SU-DHL-6 (cell line): ENCODE data around the gene TOM1.
A peak's percentile ranks its signal among the peaks of the same experiment; 100 is the strongest.

Experiments
- H2AFZ ChIP-seq: fragments of 200-600 bp; sonication (generic); 2 replicates; pipeline ENCODE4 v1.6.1; 2014; ENCODE audit warnings: low read depth, mild to moderate bottlenecking, moderate library complexity, mixed read lengths, antibody characterized with exemption, low read length; ENCODE audit not compliant: severe bottlenecking
- H3F3A ChIP-seq: fragments of 200-600 bp; shearing (Covaris generic); 2 replicates; pipeline ENCODE4 v1.6.0; 2016; ENCODE audit warnings: antibody characterized with exemption, mild to moderate bottlenecking; ENCODE audit not compliant: insufficient read depth
- H3K27ac ChIP-seq: fragments of 200-600 bp; sonication (generic); 2 replicates; pipeline ENCODE4 v1.5.1; 2016; ENCODE audit warnings: low read depth, mild to moderate bottlenecking, low read length, moderate library complexity, mixed read lengths
- H3K27me3 ChIP-seq: fragments of 200-600 bp; sonication (generic), shearing (Covaris generic); 2 replicates; pipeline ENCODE4 v1.6.0; 2014; ENCODE audit warnings: mild to moderate bottlenecking, low read length
- H3K36me3 ChIP-seq: fragments of 200-600 bp; sonication (generic); 2 replicates; pipeline ENCODE4 v1.6.1; 2014; ENCODE audit warnings: mild to moderate bottlenecking, low read length, mixed read lengths
- H3K4me2 ChIP-seq: fragments of 300-600, 200-600 bp; shearing (Covaris generic), sonication (generic); 2 replicates; pipeline ENCODE4 v1.6.0; 2014; ENCODE audit warnings: low read length, low read depth, mild to moderate bottlenecking; ENCODE audit not compliant: poor library complexity, severe bottlenecking
- H3K4me3 ChIP-seq: fragments of 200-600 bp; sonication (generic); 2 replicates; pipeline ENCODE4 v1.5.1; 2014; ENCODE audit warnings: antibody characterized with exemption, low read length, mild to moderate bottlenecking, mixed read lengths; ENCODE audit not compliant: insufficient read depth, poor library complexity, severe bottlenecking
- H3K79me2 ChIP-seq: fragments of 200-600 bp; sonication (generic); 2 replicates; pipeline ENCODE4 v1.6.1; 2014; ENCODE audit warnings: mild to moderate bottlenecking, low read length, moderate library complexity; ENCODE audit not compliant: insufficient read depth
- H3K9ac ChIP-seq: fragments of 200-600 bp; sonication (generic); 2 replicates; pipeline ENCODE4 v1.7.0; 2014; ENCODE audit warnings: mild to moderate bottlenecking, low read length
- H3K9me2 ChIP-seq: fragments of 200-600 bp; sonication (generic); replicated peaks from 2 replicates; pipeline ENCODE4 v1.6.1; 2014; ENCODE audit warnings: low read length; ENCODE audit not compliant: insufficient read depth
- H3K9me3 ChIP-seq: fragments of 200-600 bp; sonication (generic); 2 replicates; pipeline ENCODE4 v1.6.1; 2014; ENCODE audit warnings: low read length, mixed read lengths; ENCODE audit not compliant: insufficient read depth
- H4K20me1 ChIP-seq: fragments of 200-600 bp; sonication (generic); 2 replicates; pipeline ENCODE4 v1.6.1; 2014; ENCODE audit warnings: low read depth, mild to moderate bottlenecking, antibody characterized with exemption, low read length, moderate library complexity, mixed read lengths
- EZH2phosphoT487 ChIP-seq: fragments of 200-600 bp; sonication (generic), shearing (Covaris generic); conservative IDR thresholded peaks from 2 replicates; pipeline ENCODE4 v1.6.1; 2018; ENCODE audit warnings: mild to moderate bottlenecking, antibody characterized with exemption, low read length, moderate library complexity, mixed read lengths
- TF ChIP-seq, protein P1 (sequence below): fragments of 200-600 bp; sonication (generic); IDR thresholded peaks from one replicate; pipeline ENCODE4 v1.5.1; 2017; ENCODE audit warnings: antibody characterized with exemption, mild to moderate bottlenecking, low read length, moderate library complexity; ENCODE audit not compliant: insufficient read depth, poor library complexity, severe bottlenecking

The TOM1 gene

GRCh38 chr22:35348703-35349102 lies 49.0 kb downstream of the TOM1 start:
- Histone ChIP-seq H3K4me2 (no peak overlapping the region), H3K27me3 (no peaks in the 10 kb centered on the region), H3K9me3 (no peaks in the 10 kb centered on the region)

DNA sequence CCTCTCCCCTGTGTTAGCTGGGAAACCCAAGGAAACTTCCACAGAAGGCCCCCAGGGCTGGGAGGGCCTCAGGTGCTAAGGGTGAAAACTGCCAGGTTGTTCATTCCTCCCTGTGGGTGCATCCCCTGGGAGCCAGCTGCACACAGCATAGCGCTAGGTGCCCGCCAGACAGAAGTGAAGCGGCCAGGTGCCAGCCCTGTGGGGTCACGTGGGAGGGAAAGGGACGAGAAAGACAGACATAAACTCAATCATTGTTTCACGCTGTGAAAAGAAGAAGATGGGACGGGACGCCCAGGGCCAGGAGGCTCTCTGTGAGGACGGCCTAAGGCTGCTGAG lies 49.6 kb downstream of the TOM1 start:
- Histone ChIP-seq H3K27me3 (no peaks in the 10 kb centered on the region), H3K36me3 (no peaks in the 10 kb centered on the region), H3F3A (peaks cover 5% of the 10 kb centered on the region), H3K9ac (no peak overlapping the region), H3K9me2 (no peaks in the 10 kb centered on the region), H3K9me3 (no peaks in the 10 kb centered on the region), H3K4me2 (no peak overlapping the region), H2AFZ (no peak overlapping the region), H4K20me1 (no peaks in the 10 kb centered on the region), H3K27ac (no peak overlapping the region), H3K4me3 (no peak overlapping the region), H3K79me2 (no peaks in the 10 kb centered on the region)
- TF ChIP-seq, protein P1, sequence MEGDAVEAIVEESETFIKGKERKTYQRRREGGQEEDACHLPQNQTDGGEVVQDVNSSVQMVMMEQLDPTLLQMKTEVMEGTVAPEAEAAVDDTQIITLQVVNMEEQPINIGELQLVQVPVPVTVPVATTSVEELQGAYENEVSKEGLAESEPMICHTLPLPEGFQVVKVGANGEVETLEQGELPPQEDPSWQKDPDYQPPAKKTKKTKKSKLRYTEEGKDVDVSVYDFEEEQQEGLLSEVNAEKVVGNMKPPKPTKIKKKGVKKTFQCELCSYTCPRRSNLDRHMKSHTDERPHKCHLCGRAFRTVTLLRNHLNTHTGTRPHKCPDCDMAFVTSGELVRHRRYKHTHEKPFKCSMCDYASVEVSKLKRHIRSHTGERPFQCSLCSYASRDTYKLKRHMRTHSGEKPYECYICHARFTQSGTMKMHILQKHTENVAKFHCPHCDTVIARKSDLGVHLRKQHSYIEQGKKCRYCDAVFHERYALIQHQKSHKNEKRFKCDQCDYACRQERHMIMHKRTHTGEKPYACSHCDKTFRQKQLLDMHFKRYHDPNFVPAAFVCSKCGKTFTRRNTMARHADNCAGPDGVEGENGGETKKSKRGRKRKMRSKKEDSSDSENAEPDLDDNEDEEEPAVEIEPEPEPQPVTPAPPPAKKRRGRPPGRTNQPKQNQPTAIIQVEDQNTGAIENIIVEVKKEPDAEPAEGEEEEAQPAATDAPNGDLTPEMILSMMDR: no peak
- TF ChIP-seq EZH2phosphoT487: no peak

More at GRCh38 chr22:35348703-35349102, 49.0 kb downstream of the TOM1 start:
- Histone ChIP-seq H3K36me3 (no peaks in the 10 kb centered on the region), H3K27ac (no peak overlapping the region), H2AFZ (no peak overlapping the region), H3K79me2 (no peaks in the 10 kb centered on the region), H3F3A (peaks cover 5% of the 10 kb centered on the region), H3K9ac (no peak overlapping the region), H3K9me2 (no peaks in the 10 kb centered on the region), H3K4me3 (no peak overlapping the region), H4K20me1 (no peaks in the 10 kb centered on the region)
- TF ChIP-seq, protein P1: no peak
- no peak for TF ChIP-seq EZH2phosphoT487

GRCh38 chr22:35349704-35350538 lies 50.2 kb downstream of the TOM1 start:
- Histone ChIP-seq H3K27ac (no peak overlapping the region), H3K9ac (peak overlapping the region; percentile 65), H3F3A (peaks cover 5% of the 10 kb centered on the region), H3K36me3 (no peaks in the 10 kb centered on the region), H3K4me3 (no peak overlapping the region), H3K79me2 (no peaks in the 10 kb centered on the region), H3K4me2 (peak overlapping the region; percentile 84), H3K9me2 (no peaks in the 10 kb centered on the region), H3K9me3 (no peaks in the 10 kb centered on the region), H2AFZ (peak overlapping the region; percentile 57), H3K27me3 (no peaks in the 10 kb centered on the region), H4K20me1 (no peaks in the 10 kb centered on the region)
- TF ChIP-seq, protein P1: no peak
- TF ChIP-seq EZH2phosphoT487: no peak
